ENCODE measurements around the gene EFEMP2.

The EFEMP2 gene

GRCh38 chr11:65885231-65885630 lies 12.6 kb upstream of the EFEMP2 start:
- DNase-seq (ENCODE audit: low read depth) = no peak

GRCh38 chr11:65884716-65885092 lies 12.1 kb upstream of the EFEMP2 start:
- DNase-seq (ENCODE audit: low read depth) = peak; percentile 79

- DNase-seq (ENCODE audit: low read depth) = no peak
These were observed 11.5 kb upstream of the EFEMP2 start for GRCh38 chr11:65883786-65884715.

- DNase-seq (ENCODE audit: low read depth) = no peak
These were observed 10.6 kb upstream of the EFEMP2 start for GRCh38 chr11:65883058-65883761.

GRCh38 chr11:65882120-65883057 lies 9.8 kb upstream of the EFEMP2 start:
- DNase-seq (ENCODE audit: low read depth) = no peak

- no peak for DNase-seq (ENCODE audit: low read depth)
These were observed 8.3 kb upstream of the EFEMP2 start for GRCh38 chr11:65880844-65881421.

GRCh38 chr11:65880027-65880426 lies 7.4 kb upstream of the EFEMP2 start:
- no peak for DNase-seq (ENCODE audit: low read depth)

GRCh38 chr11:65879617-65880016 lies 7.0 kb upstream of the EFEMP2 start, which contains the start of gene CTSW:
TSS of gene CTSW (plus strand) at chr11:65879837. CDS start at chr11:65879855, 18 bp downstream.
- no peak for DNase-seq (ENCODE audit: low read depth)

- peak; percentile 96 for DNase-seq (ENCODE audit: low read depth)
These were observed 937 bp upstream of the EFEMP2 start for GRCh38 chr11:65873318-65874156.

- no peak for DNase-seq (ENCODE audit: low read depth)
These were observed 620 bp downstream of the EFEMP2 start for GRCh38 chr11:65871811-65872548.

GRCh38 chr11:65870706-65871681 lies 1.6 kb downstream of the EFEMP2 start:
- no peak for DNase-seq (ENCODE audit: low read depth)

GRCh38 chr11:65870307-65870658 lies 2.3 kb downstream of the EFEMP2 start:
- DNase-seq (ENCODE audit: low read depth) = no peak

GRCh38 chr11:65869643-65870306 lies 2.8 kb downstream of the EFEMP2 start:
- DNase-seq (ENCODE audit: low read depth) = no peak

- no peak for DNase-seq (ENCODE audit: low read depth)
These were observed 3.7 kb downstream of the EFEMP2 start for GRCh38 chr11:65868907-65869306.

GRCh38 chr11:65868076-65868667 lies 4.4 kb downstream of the EFEMP2 start:
- DNase-seq (ENCODE audit: low read depth) = no peak

GRCh38 chr11:65867284-65868071 lies 5.1 kb downstream of the EFEMP2 start:
- DNase-seq (ENCODE audit: low read depth) = no peak
